Duodenal mucosa (tissue), 2 donors: ENCODE results near the gene TDRD10.

Source experiments
- H3K27ac ChIP-seq: one replicate; pipeline ENCODE4 v1.7.0; 2013; ENCODE audit warnings: low read depth, low read length
- H3K27me3 ChIP-seq, 2 donors: one replicate each; pipeline ENCODE4 v1.7.0; 2013; ENCODE audit warnings: low read length in 2 of 2, control low read depth in 1 of 2; ENCODE audit not compliant: insufficient read depth in 2 of 2, control insufficient read depth in 1 of 2
- H3K36me3 ChIP-seq, 2 donors: one replicate each; pipeline ENCODE4 v1.7.0; 2013; ENCODE audit warnings: low read length in 2 of 2, control low read depth in 1 of 2; ENCODE audit not compliant: insufficient read depth in 2 of 2, control insufficient read depth in 1 of 2
- H3K4me1 ChIP-seq, 2 donors: one replicate each; pipeline ENCODE4 v1.7.0; 2013; ENCODE audit warnings: low read length in 2 of 2, control low read depth in 1 of 2; ENCODE audit not compliant: insufficient read depth in 2 of 2, control insufficient read depth in 1 of 2
- H3K4me3 ChIP-seq, 2 donors: one replicate each; pipeline ENCODE4 v1.7.0; 2013; ENCODE audit warnings: low read length in 2 of 2, low read depth in 1 of 2
- H3K9ac ChIP-seq, 2 donors: one replicate each; pipeline ENCODE4 v1.7.0; 2013; ENCODE audit warnings: low read length in 2 of 2, low read depth in 1 of 2
- H3K9me3 ChIP-seq, 2 donors: one replicate each; pipeline ENCODE4 v1.7.0; 2013; ENCODE audit warnings: low read length in 2 of 2, control low read depth in 1 of 2; ENCODE audit not compliant: control insufficient read depth in 1 of 2

The TDRD10 gene

DNA sequence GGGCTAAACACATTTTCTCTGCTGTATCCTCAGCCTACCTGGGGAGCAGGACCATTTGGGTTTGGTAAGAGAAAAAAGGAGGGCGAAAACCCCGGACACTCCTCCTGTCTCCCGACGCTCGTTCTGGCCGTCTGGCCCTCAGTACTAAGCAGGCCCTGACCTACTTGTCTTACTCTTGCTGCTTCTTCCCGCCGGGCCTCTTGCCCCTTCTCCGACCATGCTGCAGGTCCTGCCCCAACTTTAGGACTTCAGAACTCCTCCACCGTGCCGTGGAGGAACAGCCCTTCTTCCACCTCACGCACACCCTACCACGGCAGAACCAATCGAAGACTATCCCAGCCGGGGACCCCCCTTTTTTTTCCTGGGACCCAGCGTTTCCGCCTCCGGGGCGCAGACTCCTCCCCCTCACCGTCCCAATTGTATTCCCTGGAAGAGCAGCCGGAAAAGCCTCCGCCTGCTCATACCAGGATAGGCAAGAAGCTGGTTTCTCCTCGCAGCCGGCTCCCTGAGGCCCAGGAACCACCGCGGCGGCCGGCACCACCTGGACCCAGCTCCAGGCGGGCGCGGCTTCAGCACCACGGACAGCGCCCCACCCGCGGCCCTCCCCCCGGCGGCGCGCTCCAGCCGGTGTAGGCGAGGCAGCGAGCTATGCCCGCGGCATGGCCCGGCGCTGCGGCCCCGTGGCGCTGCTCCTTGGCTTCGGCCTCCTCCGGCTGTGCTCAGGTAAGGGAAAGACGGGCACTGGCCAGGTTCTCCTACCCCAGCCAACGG is 65.6 kb downstream of the TDRD10 start, which contains the start of gene CHRNB2:
CHRNB2 (plus strand) TSS at position 393 of the 771 bp plus-strand sequence; CDS start at position 660, 267 bp downstream.
- no peak within 1 kb of the TSS for H3K27ac ChIP-seq
- no peaks in the 10 kb centered on the region for H3K9me3 ChIP-seq
- H3K36me3 ChIP-seq, result no peaks in the 10 kb centered on the region
- peak within 1 kb of the TSS in 1 of 2 donors; percentile 43 for H3K4me3 ChIP-seq
- H3K4me1 ChIP-seq, result peaks cover 5 to 9% of the 10 kb centered on the region in 2 donors
- H3K9ac ChIP-seq, result no peak within 1 kb of the TSS
- H3K27me3 ChIP-seq, result peaks cover 13 to 17% of the 10 kb centered on the region in 2 donors

- Histone ChIP-seq H3K36me3 (no peaks in the 10 kb centered on the region), H3K27me3 (peaks cover 13 to 17% of the 10 kb centered on the region in 2 donors), H3K9ac (no peak overlapping the region), H3K4me3 (peak overlapping the region in 1 of 2 donors; percentile 43), H3K27ac (no peak overlapping the region), H3K4me1 (peaks cover 5 to 9% of the 10 kb centered on the region in 2 donors), H3K9me3 (no peaks in the 10 kb centered on the region)
Observed at GRCh38 chr1:154568157-154568815, 66.3 kb downstream of the TDRD10 start.

GRCh38 chr1:154571244-154571963 is 69.4 kb downstream of the TDRD10 start:
- H3K27ac ChIP-seq, result no peak overlapping the region
- peaks cover 12 to 17% of the 10 kb centered on the region in 2 donors for H3K27me3 ChIP-seq
- H3K9ac ChIP-seq, result no peak overlapping the region
- peaks cover 5 to 9% of the 10 kb centered on the region in 2 donors for H3K4me1 ChIP-seq
- no peaks in the 10 kb centered on the region for H3K36me3 ChIP-seq
- H3K9me3 ChIP-seq, result no peaks in the 10 kb centered on the region
- H3K4me3 ChIP-seq, result no peak overlapping the region

GRCh38 chr1:154571964-154572288 is 69.9 kb downstream of the TDRD10 start:
- H3K27me3 ChIP-seq, result peaks cover 7 to 13% of the 10 kb centered on the region in 2 donors
- no peak overlapping the region for H3K4me3 ChIP-seq
- H3K27ac ChIP-seq, result no peak overlapping the region
- no peaks in the 10 kb centered on the region for H3K9me3 ChIP-seq
- H3K36me3 ChIP-seq, result no peaks in the 10 kb centered on the region
- peaks cover 5 to 9% of the 10 kb centered on the region in 2 donors for H3K4me1 ChIP-seq
- H3K9ac ChIP-seq, result no peak overlapping the region

- H3K27ac ChIP-seq, result no peak overlapping the region
- no peak overlapping the region for H3K9ac ChIP-seq
- peaks cover 0 to 7% of the 10 kb centered on the region in 2 donors for H3K27me3 ChIP-seq
- no peak overlapping the region for H3K4me3 ChIP-seq
- H3K4me1 ChIP-seq, result peaks cover 5 to 8% of the 10 kb centered on the region in 2 donors
- H3K9me3 ChIP-seq, result no peaks in the 10 kb centered on the region
- H3K36me3 ChIP-seq, result no peaks in the 10 kb centered on the region
Observed at GRCh38 chr1:154572468-154573167, 70.6 kb downstream of the TDRD10 start.

- Histone ChIP-seq H3K9ac (no peak overlapping the region), H3K27me3 (peaks cover 0 to 6% of the 10 kb centered on the region in 2 donors), H3K27ac (no peak overlapping the region), H3K4me3 (no peak overlapping the region), H3K4me1 (peaks cover 2% of the 10 kb centered on the region in 2 donors), H3K36me3 (no peaks in the 10 kb centered on the region), H3K9me3 (no peaks in the 10 kb centered on the region)
Observed at GRCh38 chr1:154573168-154573510, 71.1 kb downstream of the TDRD10 start.

DNA sequence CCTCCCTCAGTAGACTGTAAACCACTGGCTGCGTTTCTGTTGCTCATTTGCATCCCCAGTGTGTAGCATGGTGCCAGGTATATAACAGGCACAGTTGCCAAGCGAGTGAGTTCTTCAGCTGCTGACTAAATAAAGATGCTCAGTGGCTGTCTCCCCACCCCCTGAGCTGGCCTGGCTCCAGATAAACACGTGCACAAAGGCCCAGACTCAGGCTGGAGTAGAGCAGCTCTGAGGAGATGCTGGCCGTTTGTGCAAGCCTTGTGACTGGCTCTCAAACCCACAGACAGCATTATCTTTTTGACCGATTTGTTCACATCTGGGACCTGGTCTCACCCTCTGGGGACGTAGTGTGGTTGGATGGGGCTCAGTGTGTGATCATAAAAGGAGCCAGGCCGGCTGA is 72.7 kb downstream of the TDRD10 start:
- Histone ChIP-seq H3K4me1 (no peaks in the 10 kb centered on the region), H3K27me3 (no peaks in the 10 kb centered on the region), H3K27ac (no peak overlapping the region), H3K4me3 (no peak overlapping the region), H3K9me3 (no peaks in the 10 kb centered on the region), H3K9ac (no peak overlapping the region), H3K36me3 (peaks cover 5 to 15% of the 10 kb centered on the region in 2 donors)

DNA sequence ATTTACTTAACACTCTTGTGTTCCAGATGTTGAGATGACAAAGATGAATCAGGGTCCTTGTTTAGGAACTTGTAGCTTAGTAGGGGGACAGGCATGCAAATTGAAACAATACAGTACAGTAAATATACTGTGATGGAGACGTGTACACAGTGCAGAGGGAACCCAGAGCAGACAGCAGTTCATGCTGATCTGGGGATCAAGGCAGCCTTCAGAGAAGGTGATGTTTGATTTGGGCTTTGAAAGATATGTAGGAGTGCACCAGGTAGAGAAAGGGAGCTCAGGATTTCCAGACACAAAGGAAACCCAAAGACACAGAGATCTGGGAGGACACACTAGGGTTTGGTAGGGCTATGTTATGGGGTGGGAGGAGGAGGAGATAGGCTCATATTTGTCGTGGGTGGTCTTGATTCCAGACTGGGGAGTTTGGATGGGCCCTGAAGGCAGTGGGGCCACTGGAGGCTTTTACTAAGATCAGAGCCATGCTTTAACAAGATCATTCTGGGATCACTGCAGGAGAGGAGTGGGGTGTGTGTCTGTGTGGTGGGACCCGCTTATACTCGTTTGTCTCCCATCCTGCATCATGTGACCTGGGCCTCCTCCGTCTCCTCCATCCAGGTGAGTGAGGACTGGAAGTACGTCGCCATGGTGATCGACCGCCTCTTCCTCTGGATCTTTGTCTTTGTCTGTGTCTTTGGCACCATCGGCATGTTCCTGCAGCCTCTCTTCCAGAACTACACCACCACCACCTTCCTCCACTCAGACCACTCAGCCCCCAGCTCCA is 73.3 kb downstream of the TDRD10 start:
- no peak overlapping the region for H3K9ac ChIP-seq
- H3K4me3 ChIP-seq, result no peak overlapping the region
- no peak overlapping the region for H3K27ac ChIP-seq
- H3K27me3 ChIP-seq, result no peaks in the 10 kb centered on the region
- H3K4me1 ChIP-seq, result no peaks in the 10 kb centered on the region
- no peaks in the 10 kb centered on the region for H3K9me3 ChIP-seq
- peaks cover 8 to 21% of the 10 kb centered on the region in 2 donors for H3K36me3 ChIP-seq

GRCh38 chr1:154575951-154576566 is 74.0 kb downstream of the TDRD10 start:
- Histone ChIP-seq H3K4me3 (no peak overlapping the region), H3K36me3 (peaks cover 12 to 28% of the 10 kb centered on the region in 2 donors), H3K4me1 (no peaks in the 10 kb centered on the region), H3K9ac (no peak overlapping the region), H3K27me3 (no peaks in the 10 kb centered on the region), H3K9me3 (no peaks in the 10 kb centered on the region), H3K27ac (no peak overlapping the region)
